HG03196 (cell line): ENCODE results near the gene DEPDC1.
"Not testable (repeated sequence)": the region's sequence is repeated elsewhere in the genome, so short reads cannot be mapped to it uniquely, and the experiment has no call there.

ENCODE experiments used
- ATAC-seq: cut with Tn5 transposase; IDR thresholded peaks from one replicate; pipeline ENCODE4 v1.9.1; 2021; ENCODE audit not compliant: unreplicated experiment

The DEPDC1 gene

GRCh38 chr1:68496680-68497357, at the start of gene DEPDC1:
DEPDC1 (minus strand) TSS chr1:68497082; CDS start chr1:68496999, 83 bp downstream.
- ATAC-seq, result peak; percentile 97

GRCh38 chr1:68544651-68545050, 47.8 kb upstream of the DEPDC1 start:
- ATAC-seq, result no peak

- no peak for ATAC-seq
Observed at GRCh38 chr1:68542586-68542985, 45.7 kb upstream of the DEPDC1 start.

GRCh38 chr1:68538941-68539340, 42.1 kb upstream of the DEPDC1 start:
- ATAC-seq, result no peak

GRCh38 chr1:68528243-68528642, 31.4 kb upstream of the DEPDC1 start:
- no peak for ATAC-seq

GRCh38 chr1:68525781-68526180, 28.9 kb upstream of the DEPDC1 start:
- ATAC-seq, result no peak

GRCh38 chr1:68521286-68521685, 24.4 kb upstream of the DEPDC1 start:
- no peak for ATAC-seq

GRCh38 chr1:68516066-68516465, 19.2 kb upstream of the DEPDC1 start:
- no peak for ATAC-seq

GRCh38 chr1:68511254-68511653, 14.4 kb upstream of the DEPDC1 start:
- ATAC-seq, result no peak

- no peak for ATAC-seq
Observed at GRCh38 chr1:68506386-68506785, 9.5 kb upstream of the DEPDC1 start.

GRCh38 chr1:68503085-68503484, 6.2 kb upstream of the DEPDC1 start:
- ATAC-seq, result no peak

GRCh38 chr1:68497358-68497698, 446 bp upstream of the DEPDC1 start:
- peak; percentile 19 for ATAC-seq

GRCh38 chr1:68495968-68496679, 758 bp downstream of the DEPDC1 start:
- no peak for ATAC-seq

- no peak for ATAC-seq
Observed at GRCh38 chr1:68495532-68495931, 1.4 kb downstream of the DEPDC1 start.

- ATAC-seq, result no peak
Observed at GRCh38 chr1:68493193-68493592, 3.7 kb downstream of the DEPDC1 start.

GRCh38 chr1:68492255-68492654, 4.6 kb downstream of the DEPDC1 start:
- not testable (repeated sequence) for ATAC-seq

- ATAC-seq, result no peak
Observed at GRCh38 chr1:68490046-68490651, 6.7 kb downstream of the DEPDC1 start.

- no peak for ATAC-seq
Observed at GRCh38 chr1:68485431-68486022, 11.4 kb downstream of the DEPDC1 start.

- no peak for ATAC-seq
Observed at GRCh38 chr1:68484618-68485017, 12.3 kb downstream of the DEPDC1 start.

GRCh38 chr1:68481041-68481440, 15.8 kb downstream of the DEPDC1 start:
- ATAC-seq, result no peak

GRCh38 chr1:68479501-68479900, 17.4 kb downstream of the DEPDC1 start:
- no peak for ATAC-seq

GRCh38 chr1:68478662-68479061, 18.2 kb downstream of the DEPDC1 start:
- ATAC-seq, result no peak
